ENCODE data around the gene FAM13B.

DNA sequence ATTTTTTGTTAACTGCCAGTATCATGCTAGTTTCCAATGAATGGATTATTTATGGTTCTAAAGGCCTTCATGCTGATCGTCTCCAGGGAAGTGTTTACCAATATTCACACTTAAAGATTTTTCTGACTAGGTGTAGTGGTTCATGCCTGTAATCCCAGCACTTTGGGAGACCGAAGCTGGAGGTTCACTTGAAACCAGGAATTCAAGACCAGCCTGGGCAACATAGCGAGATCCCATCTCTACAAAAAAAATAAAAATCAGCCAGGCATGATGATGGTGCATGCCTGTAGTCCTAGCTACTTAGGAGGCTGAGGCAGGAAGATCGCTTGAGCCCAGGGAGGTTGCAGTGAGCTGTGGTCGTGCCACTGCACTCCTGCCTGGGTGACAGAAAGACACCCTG, 43.5 kb downstream of the FAM13B start:
- TF ChIP-seq, protein P1, sequence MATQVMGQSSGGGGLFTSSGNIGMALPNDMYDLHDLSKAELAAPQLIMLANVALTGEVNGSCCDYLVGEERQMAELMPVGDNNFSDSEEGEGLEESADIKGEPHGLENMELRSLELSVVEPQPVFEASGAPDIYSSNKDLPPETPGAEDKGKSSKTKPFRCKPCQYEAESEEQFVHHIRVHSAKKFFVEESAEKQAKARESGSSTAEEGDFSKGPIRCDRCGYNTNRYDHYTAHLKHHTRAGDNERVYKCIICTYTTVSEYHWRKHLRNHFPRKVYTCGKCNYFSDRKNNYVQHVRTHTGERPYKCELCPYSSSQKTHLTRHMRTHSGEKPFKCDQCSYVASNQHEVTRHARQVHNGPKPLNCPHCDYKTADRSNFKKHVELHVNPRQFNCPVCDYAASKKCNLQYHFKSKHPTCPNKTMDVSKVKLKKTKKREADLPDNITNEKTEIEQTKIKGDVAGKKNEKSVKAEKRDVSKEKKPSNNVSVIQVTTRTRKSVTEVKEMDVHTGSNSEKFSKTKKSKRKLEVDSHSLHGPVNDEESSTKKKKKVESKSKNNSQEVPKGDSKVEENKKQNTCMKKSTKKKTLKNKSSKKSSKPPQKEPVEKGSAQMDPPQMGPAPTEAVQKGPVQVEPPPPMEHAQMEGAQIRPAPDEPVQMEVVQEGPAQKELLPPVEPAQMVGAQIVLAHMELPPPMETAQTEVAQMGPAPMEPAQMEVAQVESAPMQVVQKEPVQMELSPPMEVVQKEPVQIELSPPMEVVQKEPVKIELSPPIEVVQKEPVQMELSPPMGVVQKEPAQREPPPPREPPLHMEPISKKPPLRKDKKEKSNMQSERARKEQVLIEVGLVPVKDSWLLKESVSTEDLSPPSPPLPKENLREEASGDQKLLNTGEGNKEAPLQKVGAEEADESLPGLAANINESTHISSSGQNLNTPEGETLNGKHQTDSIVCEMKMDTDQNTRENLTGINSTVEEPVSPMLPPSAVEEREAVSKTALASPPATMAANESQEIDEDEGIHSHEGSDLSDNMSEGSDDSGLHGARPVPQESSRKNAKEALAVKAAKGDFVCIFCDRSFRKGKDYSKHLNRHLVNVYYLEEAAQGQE (IDR thresholded peaks at IDR 0.05; ENCODE audit: low read depth, low read length): no peak
- TF ChIP-seq EP300 (IDR thresholded peaks at IDR 0.05; ENCODE audit: borderline replicate concordance in 1 of 2, low read depth in 1 of 2, low read length in 1 of 2) (no peak), ELF1 (IDR thresholded peaks at IDR 0.05) (no peak), RFX5 (IDR thresholded peaks at IDR 0.05; ENCODE audit: low read length) (no peak), TAF1 (IDR thresholded peaks at IDR 0.05; ENCODE audit: borderline replicate concordance, low read depth, low read length) (no peak)
- TF ChIP-seq, protein P2, sequence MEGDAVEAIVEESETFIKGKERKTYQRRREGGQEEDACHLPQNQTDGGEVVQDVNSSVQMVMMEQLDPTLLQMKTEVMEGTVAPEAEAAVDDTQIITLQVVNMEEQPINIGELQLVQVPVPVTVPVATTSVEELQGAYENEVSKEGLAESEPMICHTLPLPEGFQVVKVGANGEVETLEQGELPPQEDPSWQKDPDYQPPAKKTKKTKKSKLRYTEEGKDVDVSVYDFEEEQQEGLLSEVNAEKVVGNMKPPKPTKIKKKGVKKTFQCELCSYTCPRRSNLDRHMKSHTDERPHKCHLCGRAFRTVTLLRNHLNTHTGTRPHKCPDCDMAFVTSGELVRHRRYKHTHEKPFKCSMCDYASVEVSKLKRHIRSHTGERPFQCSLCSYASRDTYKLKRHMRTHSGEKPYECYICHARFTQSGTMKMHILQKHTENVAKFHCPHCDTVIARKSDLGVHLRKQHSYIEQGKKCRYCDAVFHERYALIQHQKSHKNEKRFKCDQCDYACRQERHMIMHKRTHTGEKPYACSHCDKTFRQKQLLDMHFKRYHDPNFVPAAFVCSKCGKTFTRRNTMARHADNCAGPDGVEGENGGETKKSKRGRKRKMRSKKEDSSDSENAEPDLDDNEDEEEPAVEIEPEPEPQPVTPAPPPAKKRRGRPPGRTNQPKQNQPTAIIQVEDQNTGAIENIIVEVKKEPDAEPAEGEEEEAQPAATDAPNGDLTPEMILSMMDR (IDR thresholded peaks at IDR 0.05): no peak

Measured in SK-N-SH (cell line).